Erythroblast (primary cell): Measurements from ENCODE around the gene CNTROB.

Experiments
- GATA1 ChIP-seq: IDR thresholded peaks from 2 replicates; pipeline ENCODE4 v1.6.1; 2011; ENCODE audit warnings: low read depth, mild to moderate bottlenecking, control low read depth, low read length, moderate library complexity
- POLR2A ChIP-seq: IDR thresholded peaks from 2 replicates; pipeline ENCODE4 v1.6.1; 2011; ENCODE audit warnings: mild to moderate bottlenecking, low read length

GRCh38 chr17:7935859-7936258 is 3.9 kb downstream of the CNTROB start:
- no peak for TF ChIP-seq POLR2A
- TF ChIP-seq GATA1: no peak
